Upper lobe of right lung (tissue), 1 donor: ENCODE measurements around the gene SYNE1. TPM values are rescaled to one million over a fixed set of nuclear protein-coding genes. Genes with fewer than 3 reads are reported as not detected.
"Not testable (repeated sequence)": the region's sequence is repeated elsewhere in the genome, so short reads cannot be mapped to it uniquely, and the experiment has no call there.

Experiments
- ATAC-seq: fragments of 200-7000 bp; cut with Tn5 transposase; one replicate; pipeline ENCODE4 v1.9.1; 2020; ENCODE audit warnings: mild to moderate bottlenecking, moderate library complexity
- DNase-seq: peaks from one replicate; pipeline ENCODE4 v3.0.0-alpha.2; 2020
- H3K27ac ChIP-seq: fragments of 200-600 bp; one replicate; pipeline ENCODE4 v1.8.0; 2022
- H3K27me3 ChIP-seq: fragments of 200-600 bp; one replicate; pipeline ENCODE4 v1.8.0; 2022; ENCODE audit warnings: mild to moderate bottlenecking
- H3K36me3 ChIP-seq: fragments of 200-600 bp; one replicate; pipeline ENCODE4 v1.8.0; 2022
- H3K4me1 ChIP-seq: fragments of 200-600 bp; one replicate; pipeline ENCODE4 v1.8.0; 2022
- H3K4me3 ChIP-seq: fragments of 200-600 bp; one replicate; pipeline ENCODE4 v1.8.0; 2022; ENCODE audit warnings: mild to moderate bottlenecking
- H3K9me3 ChIP-seq: fragments of 200-600 bp; one replicate; pipeline ENCODE4 v1.8.0; 2022
- CTCF ChIP-seq: fragments of 200-600 bp; IDR thresholded peaks from one replicate; pipeline ENCODE4 v1.8.0; 2022; ENCODE audit warnings: antibody characterized with exemption
- intact Hi-C: fragments of 100-400 bp; cut with DNase I; formaldehyde crosslinking; loops from one replicate; pipeline ENCODE4 v1.11.0; 2022
- total RNA-seq: library from RNA; stranded (reverse); fragmentation: NEBNext Ultra II Directional; extraction: Animal tissue kit (Norgen Biotek cat#: 25700); gene quantifications from one replicate; pipeline ENCODE4 v1.2.1, GENCODE V29; 2021
- donor health status: DM: no; HTN: yes; CAD: no; lungs with severe emphysema.

SYNE1 gene
- total RNA-seq, 1 donor from 2014 or later = 168 TPM

GRCh38 chr6:152631376-152631775 is 5.8 kb downstream of the SYNE1 start:
- Histone ChIP-seq H3K36me3 (no peaks in the 10 kb centered on the region), H3K27ac (no peak overlapping the region), H3K4me1 (peaks cover 12% of the 10 kb centered on the region), H3K27me3 (no peaks in the 10 kb centered on the region), H3K4me3 (no peak overlapping the region), H3K9me3 (no peaks in the 10 kb centered on the region)
- no peak for TF ChIP-seq CTCF
- intact Hi-C loops = no loop called here
- DNase-seq = no peak
- no peak for ATAC-seq

- no peaks in the 10 kb centered on the region for H3K9me3 ChIP-seq
- H3K27ac ChIP-seq = no peak overlapping the region
- ATAC-seq = no peak
- H3K27me3 ChIP-seq = no peaks in the 10 kb centered on the region
- intact Hi-C loops = no loop called here
- DNase-seq = no peak
- H3K36me3 ChIP-seq = no peaks in the 10 kb centered on the region
- H3K4me3 ChIP-seq = no peak overlapping the region
- TF ChIP-seq CTCF = no peak
- peaks cover 12% of the 10 kb centered on the region for H3K4me1 ChIP-seq
Measured at GRCh38 chr6:152630832-152631231, 6.3 kb downstream of the SYNE1 start.

- TF ChIP-seq CTCF = no peak
- no peaks in the 10 kb centered on the region for H3K4me1 ChIP-seq
- ATAC-seq (no peak), DNase-seq (no peak)
- H3K4me3 ChIP-seq = no peak overlapping the region
- no peaks in the 10 kb centered on the region for H3K9me3 ChIP-seq
- no peaks in the 10 kb centered on the region for H3K36me3 ChIP-seq
- intact Hi-C loops = no loop called here
- no peak overlapping the region for H3K27ac ChIP-seq
- no peaks in the 10 kb centered on the region for H3K27me3 ChIP-seq
Measured at GRCh38 chr6:152625213-152625612, 11.9 kb downstream of the SYNE1 start.

- H3K9me3 ChIP-seq, H3K27ac ChIP-seq, ATAC-seq, H3K4me1 ChIP-seq, H3K4me3 ChIP-seq, DNase-seq, intact Hi-C loops, H3K36me3 ChIP-seq, H3K27me3 ChIP-seq: not testable (repeated sequence)
Measured at GRCh38 chr6:152614776-152615175, 22.4 kb downstream of the SYNE1 start.

- TF ChIP-seq CTCF = no peak
- Histone ChIP-seq H3K4me1 (no peaks in the 10 kb centered on the region), H3K9me3 (no peaks in the 10 kb centered on the region), H3K27me3 (no peaks in the 10 kb centered on the region), H3K4me3 (no peak overlapping the region), H3K27ac (no peak overlapping the region), H3K36me3 (no peaks in the 10 kb centered on the region)
- DNase-seq = no peak
- intact Hi-C loops = no loop called here
- no peak for ATAC-seq
Measured at GRCh38 chr6:152609125-152609670, 28.0 kb downstream of the SYNE1 start.

GRCh38 chr6:152605941-152606340 is 31.2 kb downstream of the SYNE1 start:
- H3K36me3 ChIP-seq = no peaks in the 10 kb centered on the region
- no peak for TF ChIP-seq CTCF
- DNase-seq = no peak
- ATAC-seq = no peak
- no peak overlapping the region for H3K4me3 ChIP-seq
- H3K4me1 ChIP-seq = no peaks in the 10 kb centered on the region
- no peaks in the 10 kb centered on the region for H3K9me3 ChIP-seq
- no peaks in the 10 kb centered on the region for H3K27me3 ChIP-seq
- H3K27ac ChIP-seq = no peak overlapping the region
- intact Hi-C loops = no loop called here
